ENCODE data around the gene TFIP11. TPM values are rescaled to one million over a fixed set of nuclear protein-coding genes. Genes with fewer than 3 reads are reported as not detected.

The TFIP11 gene
- total and polyA plus RNA-seq, 2 donors (not counting 1 experiment from before 2014, with no cell fraction given) = 33.5 to 82.8 TPM

DNA sequence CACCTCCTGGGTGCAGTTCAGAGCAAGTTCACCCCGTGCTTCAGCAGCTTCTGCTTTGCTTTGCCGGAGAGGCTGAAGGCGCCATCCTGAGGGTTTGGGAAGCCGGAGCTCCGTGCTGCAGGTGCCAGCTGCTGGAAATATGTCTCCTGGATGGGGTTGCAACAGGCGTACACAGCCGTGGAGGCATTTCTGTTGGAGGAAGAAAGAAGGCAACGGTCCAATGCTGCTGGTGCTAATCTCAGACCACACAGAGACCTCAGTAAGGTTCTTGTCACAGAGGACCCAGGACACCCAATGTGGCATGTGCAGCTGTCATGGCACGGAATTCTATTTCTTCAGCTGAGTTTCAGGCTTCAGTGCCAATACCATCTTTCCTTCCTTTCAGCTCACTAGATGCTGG lies 59.1 kb downstream of the TFIP11 start:
- no peak overlapping the region for H2AFZ ChIP-seq (ENCODE audit: insufficient read depth, low read depth, low read length, poor library complexity, severe bottlenecking)

DNA sequence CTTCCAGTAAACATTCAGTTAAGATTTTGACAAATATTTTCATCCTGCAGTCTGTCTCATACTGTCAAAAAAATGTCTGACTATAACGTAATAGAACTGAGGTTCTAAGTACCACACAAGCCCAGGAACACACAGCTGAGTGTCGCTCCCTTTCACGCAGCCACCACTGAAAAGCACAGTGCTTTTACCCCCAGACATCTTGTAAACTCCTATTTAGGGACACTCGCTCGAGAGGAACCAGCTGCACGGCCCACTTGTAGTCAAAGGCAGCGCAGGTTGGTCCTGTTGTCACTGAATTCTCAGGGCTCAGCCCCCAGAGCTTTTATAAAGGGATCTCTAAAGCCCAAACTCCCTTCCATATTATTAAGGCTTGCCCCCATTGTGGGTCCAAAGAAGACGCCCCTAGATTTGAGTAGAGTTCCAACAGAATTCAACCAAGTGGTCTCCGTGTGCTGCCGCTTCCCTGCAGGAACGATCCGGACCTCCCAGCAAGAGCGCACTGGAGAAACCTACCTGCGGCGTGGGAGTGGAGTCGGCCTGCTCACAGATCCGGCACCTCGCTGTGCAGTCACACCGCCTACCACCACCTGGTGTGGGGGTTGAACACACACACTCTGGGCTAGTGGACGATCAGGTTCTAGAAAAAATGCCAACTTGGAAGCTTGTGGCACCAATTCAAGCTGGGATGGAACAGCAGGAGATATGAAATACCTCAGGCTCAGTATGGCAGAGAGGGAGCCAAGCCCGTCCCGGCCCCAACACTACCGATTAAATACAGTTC lies 59.8 kb downstream of the TFIP11 start:
- DNase-seq = no peak
- TF ChIP-seq, protein P1, sequence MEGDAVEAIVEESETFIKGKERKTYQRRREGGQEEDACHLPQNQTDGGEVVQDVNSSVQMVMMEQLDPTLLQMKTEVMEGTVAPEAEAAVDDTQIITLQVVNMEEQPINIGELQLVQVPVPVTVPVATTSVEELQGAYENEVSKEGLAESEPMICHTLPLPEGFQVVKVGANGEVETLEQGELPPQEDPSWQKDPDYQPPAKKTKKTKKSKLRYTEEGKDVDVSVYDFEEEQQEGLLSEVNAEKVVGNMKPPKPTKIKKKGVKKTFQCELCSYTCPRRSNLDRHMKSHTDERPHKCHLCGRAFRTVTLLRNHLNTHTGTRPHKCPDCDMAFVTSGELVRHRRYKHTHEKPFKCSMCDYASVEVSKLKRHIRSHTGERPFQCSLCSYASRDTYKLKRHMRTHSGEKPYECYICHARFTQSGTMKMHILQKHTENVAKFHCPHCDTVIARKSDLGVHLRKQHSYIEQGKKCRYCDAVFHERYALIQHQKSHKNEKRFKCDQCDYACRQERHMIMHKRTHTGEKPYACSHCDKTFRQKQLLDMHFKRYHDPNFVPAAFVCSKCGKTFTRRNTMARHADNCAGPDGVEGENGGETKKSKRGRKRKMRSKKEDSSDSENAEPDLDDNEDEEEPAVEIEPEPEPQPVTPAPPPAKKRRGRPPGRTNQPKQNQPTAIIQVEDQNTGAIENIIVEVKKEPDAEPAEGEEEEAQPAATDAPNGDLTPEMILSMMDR (IDR thresholded peaks at IDR 0.05) = no peak
- TF ChIP-seq EZH2 (IDR thresholded peaks at IDR 0.05; ENCODE audit: borderline replicate concordance, insufficient read depth, low read depth, low read length, poor library complexity, severe bottlenecking) = no peak
- no peaks in the 10 kb centered on the region for H3K9me3 Mint-ChIP-seq (ENCODE audit: insufficient read depth)
- ATAC-seq (ENCODE audit: low read depth) = no peak
- H3K4me3 Mint-ChIP-seq = no peak overlapping the region
- no peak overlapping the region for H3K27ac Mint-ChIP-seq
- Histone ChIP-seq H2AFZ (ENCODE audit: insufficient read depth, low read depth, low read length, poor library complexity, severe bottlenecking) (no peak overlapping the region), H3K4me3 (ENCODE audit: control extremely low read depth in 1 of 5, extremely low read depth in 1 of 5, insufficient read depth in 1 of 5, low read depth in 2 of 5, low read length in 4 of 5) (no peak overlapping the region), H3K79me2 (ENCODE audit: control insufficient read depth, insufficient read depth, low read length) (peaks cover 5% of the 10 kb centered on the region), H4K20me1 (ENCODE audit: control insufficient read depth, insufficient read depth, low read length, poor library complexity, severe bottlenecking) (no peaks in the 10 kb centered on the region), H3K4me1 (ENCODE audit: control insufficient read depth in 2 of 2, insufficient read depth in 2 of 2, low read length in 2 of 2) (no peaks in the 10 kb centered on the region), H3K4me2 (replicated peaks; ENCODE audit: low read depth, low read length, poor library complexity, severe bottlenecking) (no peak overlapping the region), H3K27me3 (replicated peaks in 1 of 4; ENCODE audit: control extremely low read depth in 1 of 4, control insufficient read depth in 3 of 4, insufficient read depth in 4 of 4, low read length in 3 of 4) (no peaks in the 10 kb centered on the region), H3K36me3 (replicated peaks in 1 of 2; ENCODE audit: control extremely low read depth in 1 of 2, control insufficient read depth in 1 of 2, extremely low read depth in 1 of 2, insufficient read depth in 2 of 2, low read length in 1 of 2) (peaks cover 6 to 45% of the 10 kb centered on the region in 2 experiments), H3K9me3 (ENCODE audit: control extremely low read depth in 1 of 3, control insufficient read depth in 2 of 3, insufficient read depth in 1 of 3, low read length in 2 of 3) (no peaks in the 10 kb centered on the region), H3K27ac (ENCODE audit: low read length in 2 of 2) (no peak overlapping the region), H3K9ac (ENCODE audit: low read length) (no peak overlapping the region)
- WGBS (ENCODE audit: insufficient coverage) = 98% methylated on average over 19 of the region's 23 CpGs
- ChIA-PET POLR2A (no interaction called here), CTCF (interaction anchor here (1.0 to 1.7 kb wide), 4 partner anchors 7 to 50 kb away, joined by 3 to 9 read pairs (median 4); no protein-coding TSS in a partner anchor)
- H3K4me1 Mint-ChIP-seq = no peaks in the 10 kb centered on the region
- intact Hi-C loops (cut with micrococcal nuclease) = no loop called here
- no peaks in the 10 kb centered on the region for H3K27me3 Mint-ChIP-seq

More for the DNA sequence above, 59.1 kb downstream of the TFIP11 start:
- ChIA-PET CTCF (interaction anchor here (1.1 to 1.7 kb wide), 2 partner anchors 10 to 88 kb away, joined by 4 read pairs; no protein-coding TSS in a partner anchor), POLR2A (no interaction called here)
- H3K27me3 Mint-ChIP-seq = no peaks in the 10 kb centered on the region
- DNase-seq (no peak), ATAC-seq (ENCODE audit: low read depth) (no peak)
- H3K27ac Mint-ChIP-seq = no peak overlapping the region
- Histone ChIP-seq H3K4me2 (replicated peaks; ENCODE audit: low read depth, low read length, poor library complexity, severe bottlenecking) (no peak overlapping the region), H3K27ac (ENCODE audit: low read length in 2 of 2) (no peak overlapping the region), H3K27me3 (replicated peaks in 1 of 4; ENCODE audit: control extremely low read depth in 1 of 4, control insufficient read depth in 3 of 4, insufficient read depth in 4 of 4, low read length in 3 of 4) (no peaks in the 10 kb centered on the region), H4K20me1 (ENCODE audit: control insufficient read depth, insufficient read depth, low read length, poor library complexity, severe bottlenecking) (no peaks in the 10 kb centered on the region), H3K9me3 (ENCODE audit: control extremely low read depth in 1 of 3, control insufficient read depth in 2 of 3, insufficient read depth in 1 of 3, low read length in 2 of 3) (no peaks in the 10 kb centered on the region), H3K9ac (ENCODE audit: low read length) (no peak overlapping the region), H3K4me1 (ENCODE audit: control insufficient read depth in 2 of 2, insufficient read depth in 2 of 2, low read length in 2 of 2) (no peaks in the 10 kb centered on the region), H3K36me3 (replicated peaks in 1 of 2; ENCODE audit: control extremely low read depth in 1 of 2, control insufficient read depth in 1 of 2, extremely low read depth in 1 of 2, insufficient read depth in 2 of 2, low read length in 1 of 2) (peaks cover 6 to 52% of the 10 kb centered on the region in 2 experiments), H3K79me2 (ENCODE audit: control insufficient read depth, insufficient read depth, low read length) (peaks cover 5% of the 10 kb centered on the region), H3K4me3 (ENCODE audit: control extremely low read depth in 1 of 5, extremely low read depth in 1 of 5, insufficient read depth in 1 of 5, low read depth in 2 of 5, low read length in 4 of 5) (no peak overlapping the region)
- no peaks in the 10 kb centered on the region for H3K9me3 Mint-ChIP-seq (ENCODE audit: insufficient read depth)
- TF ChIP-seq, protein P1 (IDR thresholded peaks at IDR 0.05) = no peak
- TF ChIP-seq EZH2 (IDR thresholded peaks at IDR 0.05; ENCODE audit: borderline replicate concordance, insufficient read depth, low read depth, low read length, poor library complexity, severe bottlenecking) = no peak
- no peak overlapping the region for H3K4me3 Mint-ChIP-seq
- H3K4me1 Mint-ChIP-seq = no peaks in the 10 kb centered on the region
- intact Hi-C loops (cut with micrococcal nuclease) = no loop called here
- WGBS (ENCODE audit: insufficient coverage) = 93% methylated on average over 8 of the region's 9 CpGs

Measured in B cell (primary cell).